ENCODE data around the gene ADCY5.

Gene ADCY5

DNA sequence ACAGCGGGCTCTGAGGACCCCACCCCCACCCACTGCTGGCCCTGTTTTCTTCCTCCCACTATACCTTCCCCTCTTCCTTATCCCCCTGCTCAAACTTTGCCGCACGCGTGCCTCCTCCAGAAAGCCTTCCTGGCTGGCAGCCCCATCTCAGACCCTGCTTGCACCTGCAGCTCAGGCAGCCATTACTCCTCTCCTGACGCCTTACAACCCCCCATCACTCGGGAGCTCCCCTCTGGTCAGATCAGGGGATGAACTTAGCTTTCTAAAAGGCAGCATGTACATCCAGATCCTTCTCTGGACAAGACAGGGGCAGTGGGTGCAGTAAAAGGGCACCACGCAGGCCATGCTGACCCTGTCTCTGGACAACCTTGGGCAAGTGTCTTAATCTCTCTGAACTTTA, 152.6 kb downstream of the ADCY5 start:
- DNase-seq: no peak

DNA sequence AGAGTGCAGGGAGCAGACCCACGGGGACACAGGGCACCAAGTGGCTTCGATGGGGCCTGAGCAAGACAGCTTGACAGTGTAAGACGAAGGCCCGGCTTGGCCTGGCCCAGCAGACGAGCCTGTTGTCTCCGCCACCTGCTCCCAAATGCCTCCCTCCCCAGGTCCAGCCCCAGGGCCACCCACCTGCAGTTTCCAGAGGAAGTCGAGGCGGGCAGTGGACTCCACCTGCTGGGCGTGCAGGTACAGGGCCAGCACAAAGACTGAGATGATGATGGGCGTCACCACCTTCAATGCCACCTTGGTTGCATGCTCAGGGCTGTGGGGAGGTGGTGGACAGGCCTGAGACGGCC, 153.0 kb downstream of the ADCY5 start:
- no peak for DNase-seq

DNA sequence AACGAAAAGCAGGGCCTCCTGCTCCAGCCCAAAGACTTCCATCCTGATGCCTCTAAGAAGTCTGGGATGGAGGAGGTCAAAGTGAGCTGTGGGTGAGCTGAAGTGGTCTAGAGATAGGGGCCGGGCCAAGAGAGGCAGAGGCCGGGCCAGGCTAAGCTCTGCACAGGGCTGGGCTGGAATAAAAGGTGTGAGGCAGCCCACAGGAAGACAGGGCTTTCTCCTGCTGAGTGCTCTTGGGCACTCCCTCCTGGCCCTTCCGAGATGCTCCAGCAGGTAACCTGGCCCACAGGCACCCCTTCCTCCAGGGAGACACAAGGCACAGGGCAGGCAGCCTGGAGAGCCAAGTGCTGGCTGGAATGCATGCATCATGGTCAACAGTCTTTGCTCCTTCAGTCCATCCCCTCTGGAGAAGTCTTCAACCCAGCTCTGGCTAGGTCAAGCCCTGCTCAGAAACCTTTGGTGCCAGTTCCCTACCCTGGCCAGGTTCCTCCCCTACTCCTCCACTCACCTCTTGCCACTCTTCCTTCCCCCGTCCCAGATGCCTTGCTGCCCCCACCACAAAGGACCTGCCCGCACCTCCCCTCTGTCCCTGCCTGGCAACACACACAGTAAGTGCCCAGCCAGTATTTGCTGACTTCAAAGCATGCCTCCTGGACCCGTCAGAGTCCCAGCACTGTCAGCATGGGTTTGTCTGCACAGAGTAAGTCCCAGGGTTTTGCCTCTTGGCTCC, 153.6 kb downstream of the ADCY5 start:
- no peak for DNase-seq

DNA sequence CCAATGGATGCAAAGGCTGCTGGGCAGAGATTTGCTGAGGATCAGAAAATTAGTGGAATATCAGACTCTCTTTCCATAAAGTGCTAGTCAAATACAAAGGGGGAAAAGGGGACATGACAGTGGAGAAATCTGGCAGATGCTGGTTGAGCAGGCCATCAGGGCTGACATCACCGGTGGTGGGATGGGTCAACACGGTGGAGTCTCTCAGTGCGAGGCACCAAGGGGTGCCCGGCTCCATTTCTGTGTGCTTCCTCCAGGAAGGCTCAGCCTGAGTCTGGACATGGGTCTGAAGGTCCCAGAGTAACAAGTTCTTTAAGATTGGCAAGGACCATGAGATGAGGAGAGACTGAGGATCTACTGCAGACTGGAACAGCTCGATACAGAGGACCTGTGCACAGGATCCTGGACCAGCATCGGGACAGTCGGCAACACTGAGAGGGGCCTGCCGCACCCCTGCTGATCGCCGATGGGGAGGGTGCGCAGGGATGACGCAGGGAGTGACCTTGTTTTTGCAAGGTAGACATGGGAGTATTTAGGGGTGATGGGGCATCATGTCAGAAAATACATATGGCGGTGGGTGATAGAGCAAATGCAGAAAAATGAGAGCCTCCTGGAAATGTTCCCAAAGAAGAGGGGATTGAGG, 154.5 kb downstream of the ADCY5 start:
- DNase-seq: no peak

DNA sequence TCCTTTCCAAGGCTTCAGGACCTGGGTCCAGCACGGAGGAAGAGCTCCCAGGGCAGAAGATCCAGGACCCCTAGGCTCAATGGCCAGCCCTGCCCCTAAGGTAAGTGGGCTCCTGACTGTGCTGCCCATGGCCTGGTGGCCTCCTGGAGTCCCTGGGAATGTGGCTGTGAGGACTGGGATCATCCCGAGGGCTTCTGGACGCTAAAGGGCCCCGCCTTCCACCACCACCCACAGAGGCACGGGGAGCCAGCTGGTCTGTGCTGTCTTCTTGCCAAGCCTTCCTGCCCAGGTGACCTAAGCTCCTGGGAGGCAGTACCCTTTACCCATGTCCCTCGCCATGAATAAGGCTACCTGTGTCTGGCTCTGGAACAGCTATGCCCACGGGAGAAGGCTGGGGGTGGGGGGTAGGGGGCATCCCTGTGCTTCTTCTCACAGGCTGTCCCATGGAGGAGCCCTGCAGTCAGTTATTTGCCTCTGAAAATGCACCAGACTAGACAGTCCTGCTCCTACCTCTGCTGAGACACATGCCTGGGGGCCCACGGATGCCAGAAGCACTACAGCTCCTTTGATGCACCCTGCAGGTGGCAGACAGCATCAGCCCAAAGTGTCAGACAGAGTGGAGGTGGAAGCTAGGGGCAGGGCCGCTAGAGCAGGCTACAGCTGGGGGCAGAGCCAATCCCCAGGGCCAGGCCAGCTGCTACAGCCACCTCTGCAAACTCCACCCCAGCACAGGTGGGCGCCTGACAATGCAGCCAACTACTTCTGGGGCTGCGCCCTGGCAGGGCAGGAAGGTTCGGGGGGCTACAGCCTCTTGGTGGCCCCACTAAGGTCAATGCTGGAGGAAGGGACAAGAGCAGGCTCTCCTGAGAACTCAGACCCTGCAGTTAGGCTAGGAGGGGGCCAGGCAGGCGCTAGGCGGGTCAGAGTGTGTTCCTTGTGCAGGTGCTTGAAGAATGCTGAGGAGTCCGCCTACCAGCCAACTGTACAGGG, 156.3 kb downstream of the ADCY5 start:
- no peak for DNase-seq

DNA sequence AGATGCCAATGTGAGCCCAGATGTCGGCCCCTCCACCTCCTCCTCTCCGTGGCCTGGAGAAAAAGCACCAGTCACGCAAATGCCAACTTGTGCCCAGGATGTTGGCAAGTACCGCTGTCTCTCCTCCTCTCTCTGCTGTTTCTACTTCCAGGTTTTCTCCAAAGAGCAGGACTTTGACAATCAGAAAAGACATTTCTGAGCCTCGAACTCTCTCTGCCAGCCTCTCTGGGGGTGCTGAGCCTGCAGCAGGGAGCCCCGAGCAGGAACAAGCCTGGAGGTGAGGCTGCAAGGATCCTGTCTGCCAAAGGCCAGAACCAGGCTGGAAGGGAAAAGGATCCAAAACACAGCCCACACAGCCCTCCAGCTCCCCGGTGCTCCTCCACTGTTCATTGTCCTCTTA, 157.5 kb downstream of the ADCY5 start:
- DNase-seq: no peak

DNA sequence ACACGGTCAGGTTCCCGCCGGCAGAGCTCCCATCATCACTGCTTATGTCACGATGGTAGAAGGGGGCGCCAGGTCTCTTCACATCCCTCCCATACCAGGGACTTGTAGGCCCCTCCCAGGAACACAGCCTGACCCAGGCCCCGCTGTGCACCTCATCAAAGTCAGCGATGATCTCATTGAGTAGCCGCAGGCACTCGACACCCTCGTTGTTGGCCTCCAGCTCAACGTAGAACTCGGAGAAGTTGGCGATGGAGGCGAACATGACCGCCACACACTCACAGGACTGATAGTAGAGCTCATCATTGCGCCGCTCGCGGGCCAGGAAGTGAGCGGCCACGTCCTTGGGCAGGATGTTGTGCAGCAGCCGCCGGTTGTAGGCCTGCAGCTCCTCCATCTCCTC, 157.9 kb downstream of the ADCY5 start:
- no peak for DNase-seq

DNA sequence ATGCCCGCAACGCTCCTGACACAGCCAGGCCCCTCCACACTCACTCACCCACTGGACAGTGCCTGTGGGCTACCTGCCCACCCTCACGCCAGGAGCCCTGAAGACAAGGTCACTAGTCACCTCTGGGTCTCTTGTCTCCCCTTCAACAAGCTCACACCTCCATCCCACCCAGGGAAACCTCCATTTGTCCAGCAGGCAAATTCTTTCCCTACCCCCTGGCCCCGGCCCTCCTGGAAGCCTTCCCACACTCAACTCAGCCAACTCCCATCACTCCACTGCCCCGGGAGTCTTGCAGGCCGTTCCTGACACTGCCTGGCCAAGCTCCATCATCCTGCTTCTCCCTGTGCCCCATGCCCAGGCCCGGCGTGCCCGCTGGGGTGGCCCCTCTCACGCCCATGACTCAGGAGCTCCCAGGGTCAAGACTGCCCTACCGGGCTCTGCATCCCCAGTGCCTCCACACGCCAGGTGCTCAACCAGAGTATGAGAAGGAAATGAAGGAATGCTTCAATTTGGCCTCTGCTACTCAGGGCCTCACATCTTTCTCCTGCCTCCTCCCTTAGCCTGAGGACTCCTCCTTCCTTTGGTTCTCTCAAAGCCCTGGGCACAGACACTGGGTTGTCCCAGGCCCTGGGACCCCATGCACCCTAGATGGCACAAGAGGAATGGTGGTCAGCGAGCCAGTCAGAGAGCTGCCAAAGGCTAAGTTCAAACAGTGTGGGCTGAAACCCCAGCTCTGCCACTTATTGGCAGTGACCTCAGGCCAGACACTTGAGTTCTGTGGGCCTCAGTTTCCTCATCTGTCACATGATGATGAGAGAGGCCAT, 158.6 kb downstream of the ADCY5 start:
- no peak for DNase-seq

DNA sequence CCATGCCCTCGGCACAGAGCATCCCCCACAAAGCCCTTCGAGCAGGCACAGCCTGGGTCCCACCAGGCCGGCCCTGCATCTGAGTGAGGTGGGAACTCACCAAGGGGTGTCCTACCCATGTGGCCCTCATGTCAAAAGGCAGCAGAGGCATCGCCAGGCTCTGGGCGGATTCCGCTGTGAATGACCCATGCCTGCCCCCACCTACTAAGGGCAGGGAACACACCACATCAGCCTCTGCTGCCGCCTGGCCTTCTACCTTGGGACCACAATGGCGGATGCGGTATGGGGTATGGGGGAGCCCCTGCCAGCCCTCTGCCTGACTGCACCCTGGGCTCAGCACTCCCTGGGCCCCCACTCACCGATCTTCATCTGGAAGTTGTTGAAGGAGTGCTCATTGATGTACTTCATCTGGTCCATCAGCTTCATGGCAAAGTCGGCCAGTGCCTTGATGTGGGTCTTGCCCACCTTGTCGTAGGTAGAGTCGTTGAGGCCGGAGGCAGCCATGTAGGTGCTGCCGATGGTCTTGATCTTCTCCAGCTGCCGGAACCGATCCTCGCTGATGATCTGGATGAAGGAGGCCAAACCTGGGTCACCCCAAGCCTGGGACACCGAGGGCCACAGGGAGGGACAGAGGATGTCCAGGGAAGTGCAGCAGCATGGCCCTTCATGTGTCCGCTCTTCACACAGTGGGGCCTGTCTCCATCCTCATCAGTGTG, 159.3 kb downstream of the ADCY5 start:
- no peak for DNase-seq

DNA sequence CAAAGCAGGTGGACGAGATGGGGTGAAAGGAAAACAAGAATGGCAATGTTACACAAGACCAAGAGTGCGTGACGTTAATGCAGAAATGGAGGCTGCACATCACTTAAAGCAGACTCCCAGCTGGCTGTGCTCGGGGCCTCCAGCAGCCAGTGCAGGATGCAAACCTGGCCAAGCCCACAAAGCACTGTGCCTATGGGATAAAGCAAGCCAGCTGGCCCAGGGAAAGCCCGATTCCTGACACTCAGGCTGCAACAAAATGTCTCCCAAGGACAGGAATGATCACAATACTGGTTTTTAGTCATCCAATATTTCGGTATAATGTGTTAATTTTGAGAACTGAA, 161.0 kb downstream of the ADCY5 start:
- no peak for DNase-seq

DNA sequence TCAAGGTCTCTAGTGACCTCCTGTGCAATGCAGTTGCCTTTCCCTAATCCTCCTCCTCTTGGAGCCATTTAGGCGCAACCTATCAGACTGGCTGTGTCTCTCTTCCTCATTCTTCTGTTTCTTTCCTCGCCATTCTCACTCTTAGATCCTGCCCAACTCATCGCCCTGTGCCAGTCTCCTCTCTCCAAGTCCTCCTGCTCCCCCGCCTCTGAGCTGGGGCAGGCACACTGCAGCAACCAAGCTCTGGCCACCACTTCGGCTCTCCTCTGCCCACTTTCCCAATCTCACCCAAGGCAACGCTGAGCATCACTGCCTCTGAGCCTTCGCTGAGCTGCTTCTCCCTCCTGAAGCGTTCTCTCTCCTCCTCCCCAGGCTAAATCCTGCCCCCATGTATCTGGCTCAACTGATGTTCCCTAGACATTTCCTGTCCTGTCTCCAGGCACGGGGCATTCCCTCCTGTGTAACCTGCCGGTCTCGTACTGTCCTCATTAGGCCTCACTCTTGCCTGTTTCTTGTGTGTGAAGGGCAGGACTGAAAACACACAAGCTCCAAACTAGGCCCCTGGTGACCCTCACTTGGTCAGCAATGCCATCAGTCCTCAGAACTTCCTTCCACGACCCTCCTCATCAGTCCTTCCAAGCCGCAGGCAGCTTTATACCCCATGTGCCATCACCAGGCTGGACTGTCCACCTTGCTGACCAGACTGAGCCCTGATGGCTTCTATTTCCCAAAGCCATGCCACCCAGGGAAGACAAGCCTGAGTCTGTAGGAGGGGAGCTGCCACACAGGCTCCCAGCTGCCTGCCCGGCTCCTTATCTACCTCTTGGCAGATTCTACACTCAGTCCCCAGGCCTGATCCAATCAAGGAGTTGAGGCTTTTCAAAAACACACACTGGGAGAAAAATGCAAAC, 161.6 kb downstream of the ADCY5 start:
- no peak for DNase-seq

DNA sequence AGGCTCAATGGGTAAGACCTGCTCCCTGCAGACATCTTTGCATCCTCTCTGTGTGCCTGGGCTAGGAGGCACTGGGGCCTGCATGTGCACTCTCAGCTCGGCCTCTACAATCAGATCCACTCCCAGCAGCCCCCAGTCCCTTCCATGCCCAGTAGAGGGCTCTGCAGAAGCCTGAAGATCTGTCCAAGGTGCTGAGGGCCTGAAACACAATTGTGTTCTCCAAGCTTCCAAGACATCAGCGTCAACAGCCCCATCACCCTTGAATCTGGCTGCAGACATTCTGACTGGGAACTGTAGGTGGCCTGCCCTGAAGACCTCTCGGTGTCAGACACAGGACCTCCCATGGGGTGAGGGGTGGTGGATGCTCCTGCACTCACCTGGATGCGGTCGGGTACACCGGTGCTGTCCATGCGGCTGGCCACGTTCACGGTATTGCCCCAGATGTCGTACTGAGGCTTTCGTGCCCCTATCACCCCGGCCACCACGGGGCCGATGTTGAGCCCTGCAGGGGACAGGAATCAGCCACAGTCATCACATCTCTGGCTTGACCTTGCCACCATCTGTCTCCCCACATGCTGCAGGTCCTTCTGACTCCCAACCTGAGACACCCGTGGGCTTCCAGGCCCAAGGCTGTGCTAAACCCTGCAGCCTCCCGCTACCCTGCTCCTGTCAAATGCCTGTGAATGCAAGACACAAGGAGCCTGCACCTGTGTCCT, 162.4 kb downstream of the ADCY5 start:
- no peak for DNase-seq

DNA sequence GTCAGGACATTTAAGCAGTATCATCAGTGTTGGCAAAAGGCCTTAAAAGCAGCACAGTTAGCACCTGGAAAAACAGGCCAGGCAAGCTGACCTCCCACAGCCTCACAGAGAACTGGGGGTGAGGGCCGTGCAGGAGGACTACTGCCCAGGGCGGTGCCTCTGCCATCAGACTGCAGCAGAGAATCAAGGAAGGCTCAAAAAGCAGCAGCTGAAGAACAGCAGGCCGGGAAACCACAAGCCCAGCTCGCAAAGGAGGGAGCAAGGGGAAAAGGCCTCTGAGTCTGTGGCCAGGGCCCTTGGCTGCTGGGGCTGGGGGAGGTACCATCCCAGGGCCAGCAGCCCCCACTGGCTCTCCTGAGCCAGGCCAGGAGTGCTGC, 163.0 kb downstream of the ADCY5 start:
- no peak for DNase-seq

DNA sequence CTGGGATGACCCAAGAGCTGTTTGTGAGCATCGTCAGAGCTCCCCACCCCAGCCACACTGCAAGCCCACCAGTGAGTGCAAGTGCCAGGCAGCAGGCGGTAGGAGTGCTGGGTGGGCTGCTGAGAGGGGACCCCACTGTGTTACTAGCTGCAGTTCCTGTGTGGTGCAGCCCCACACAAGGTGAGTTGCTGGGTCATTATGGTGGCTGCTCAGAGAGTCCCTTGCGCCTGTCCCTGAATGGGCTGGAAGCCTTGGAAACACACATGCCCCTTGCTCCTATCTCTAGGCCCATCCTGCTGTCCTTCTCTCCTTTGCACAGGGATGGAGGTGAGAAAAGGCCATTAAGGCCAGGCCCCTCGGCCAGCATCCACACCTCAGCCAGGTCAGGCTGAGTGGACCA, 163.4 kb downstream of the ADCY5 start:
- no peak for DNase-seq

DNA sequence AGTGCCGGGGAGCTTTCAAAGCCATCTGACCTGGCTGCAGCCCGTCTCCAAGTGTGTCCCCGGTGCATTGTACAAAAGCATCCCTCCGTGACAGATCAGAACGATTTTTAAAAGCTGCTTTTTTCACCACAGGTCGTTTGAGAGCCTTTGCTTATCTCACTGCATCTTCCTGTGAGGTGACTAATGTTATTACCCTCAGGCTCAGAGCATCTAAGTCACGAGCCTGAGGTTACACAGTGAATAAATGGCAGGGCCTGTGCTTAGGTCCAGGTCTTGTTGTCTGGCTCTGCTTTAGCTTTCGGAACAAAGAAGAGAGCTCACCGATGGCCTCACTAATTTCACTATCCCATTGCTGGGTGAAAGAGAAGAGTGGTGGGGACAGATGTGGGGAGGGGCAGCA, 163.8 kb downstream of the ADCY5 start:
- no peak for DNase-seq

DNA sequence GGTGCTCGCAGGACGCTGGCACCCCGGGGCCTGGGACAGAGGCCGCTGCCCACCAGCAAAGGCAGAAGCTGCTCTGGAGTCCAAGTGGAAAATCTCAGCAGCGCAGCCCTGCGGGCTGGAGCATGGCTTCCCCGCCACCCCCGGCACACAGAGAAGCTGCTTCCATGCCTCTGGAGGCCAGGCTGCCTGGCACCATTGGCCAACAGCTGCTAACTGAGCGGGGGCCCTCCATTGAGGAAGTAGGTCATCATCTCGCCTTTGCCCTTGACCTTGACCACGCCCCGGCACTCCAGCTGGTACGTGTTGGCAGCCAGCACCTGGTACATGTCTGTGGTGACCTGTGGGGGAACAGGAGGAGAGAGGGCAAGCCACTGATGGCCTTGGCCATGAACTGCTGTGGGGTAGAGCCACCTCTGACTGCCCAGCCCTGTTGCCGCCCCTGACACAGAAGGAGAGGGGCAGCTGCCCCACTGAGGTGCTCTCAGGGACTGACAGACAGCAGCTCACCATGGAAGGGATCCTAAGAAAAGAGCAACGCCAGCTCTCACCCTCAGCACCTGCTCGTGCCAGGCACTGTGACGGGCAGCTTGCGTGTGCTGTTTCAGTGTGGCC, 164.4 kb downstream of the ADCY5 start:
- DNase-seq: no peak

DNA sequence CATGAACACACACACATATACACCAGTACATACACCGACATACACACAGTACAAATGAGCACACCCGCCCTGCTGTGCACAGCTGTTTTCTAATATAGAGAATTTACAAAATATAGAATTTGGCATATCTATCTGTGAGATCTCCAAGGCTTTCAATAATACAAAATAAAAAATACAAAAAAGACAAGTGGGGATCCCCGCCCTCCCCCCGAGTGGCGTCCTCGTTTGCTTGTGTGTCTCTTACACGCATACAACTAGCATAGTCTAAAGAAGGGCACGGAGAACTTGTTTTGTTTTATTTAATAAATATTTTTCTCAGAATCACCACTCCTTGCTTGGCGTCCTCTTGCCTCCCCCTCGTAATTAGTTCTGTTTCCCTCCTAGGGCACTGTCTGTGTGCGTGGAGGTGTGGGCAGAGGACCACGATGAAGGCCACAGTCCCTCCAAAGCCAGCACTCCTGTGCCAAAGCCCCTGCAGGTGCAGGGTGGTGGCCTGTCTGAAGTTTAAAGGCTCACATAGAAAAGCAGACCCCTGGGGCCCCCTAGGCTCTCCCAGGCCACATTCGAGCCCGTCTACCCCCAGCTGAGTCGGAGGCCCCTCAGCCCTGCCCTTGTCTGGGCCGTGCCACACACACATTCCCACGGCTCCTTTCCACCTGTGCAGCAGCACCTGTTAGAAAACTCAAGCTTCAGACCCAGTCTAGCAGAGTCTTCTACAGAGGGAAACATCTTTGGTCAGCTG, 165.1 kb downstream of the ADCY5 start:
- DNase-seq: no peak

DNA sequence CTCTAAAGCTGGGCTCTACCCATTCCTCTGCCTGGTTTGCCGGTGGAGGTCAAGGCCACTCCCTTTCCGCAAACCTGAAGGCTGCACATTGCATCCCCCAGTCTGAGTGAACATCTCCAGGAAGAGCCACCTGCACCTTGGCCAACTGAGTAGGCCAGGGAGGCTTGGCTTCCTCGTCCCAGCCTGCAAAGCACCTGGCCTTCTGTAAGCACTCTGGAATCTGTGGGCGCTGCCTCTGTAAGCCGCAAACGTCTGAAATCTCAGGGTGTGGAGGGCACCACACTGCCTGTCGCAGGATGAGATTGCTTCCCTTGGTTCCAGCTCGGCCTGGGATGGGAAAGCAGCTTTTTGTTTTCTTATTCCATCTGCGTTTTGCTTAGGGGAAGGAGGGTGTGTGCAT, 165.8 kb downstream of the ADCY5 start:
- no peak for DNase-seq

DNA sequence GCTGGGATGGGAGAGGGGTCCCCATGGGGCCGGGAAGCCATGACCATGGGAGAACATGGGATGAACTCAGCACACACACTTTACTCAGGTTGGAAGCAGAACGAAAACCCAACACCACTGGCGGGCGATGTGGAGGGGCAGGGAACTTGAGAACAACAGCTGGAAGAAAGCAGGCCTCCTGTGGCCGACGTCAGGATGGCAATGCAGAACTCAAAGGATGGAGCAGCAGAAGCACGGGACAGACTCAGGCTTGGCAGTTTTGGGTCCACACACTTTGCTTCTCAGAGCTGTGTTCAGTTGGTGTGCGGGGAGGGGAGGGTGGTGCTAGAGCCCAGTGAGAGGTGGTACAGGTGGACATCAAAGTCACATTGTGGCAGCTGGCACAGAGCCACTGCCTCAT, 166.4 kb downstream of the ADCY5 start:
- DNase-seq: no peak

All from NCI-H187 treated with DMSO at 0.1 percent for 48 hours (cell line).